Neuronal stem cell (in vitro differentiated cells): ENCODE measurements around the gene LY6G6C.

Experiments
- DNase-seq: peaks from one replicate; pipeline ENCODE4 v3.0.0-alpha.2; 2013; ENCODE audit warnings: low spot score
- H2AFZ ChIP-seq: one replicate; pipeline ENCODE4 v1.6.1; 2013; ENCODE audit warnings: mild to moderate bottlenecking, low read length, inconsistent platforms
- H2AK5ac ChIP-seq: 2 replicates; pipeline ENCODE4 v1.6.1; 2013; ENCODE audit warnings: low read depth, mild to moderate bottlenecking, inconsistent platforms, low read length, moderate library complexity, mixed read lengths
- H2BK120ac ChIP-seq: 2 replicates; pipeline ENCODE4 v1.6.1; 2013; ENCODE audit warnings: low read depth, mild to moderate bottlenecking, inconsistent platforms, low read length, moderate library complexity, mixed read lengths
- H2BK12ac ChIP-seq: one replicate; pipeline ENCODE4 v1.6.1; 2013; ENCODE audit warnings: low read length, inconsistent platforms
- H2BK15ac ChIP-seq: 2 replicates; pipeline ENCODE4 v1.6.1; 2013; ENCODE audit warnings: mild to moderate bottlenecking, low read length, inconsistent platforms, mixed read lengths
- H2BK5ac ChIP-seq: one replicate; pipeline ENCODE4 v1.6.1; 2013; ENCODE audit warnings: inconsistent platforms, mild to moderate bottlenecking, low read length, moderate library complexity
- H3K14ac ChIP-seq: one replicate; pipeline ENCODE4 v1.6.1; 2013; ENCODE audit warnings: low read length, inconsistent platforms
- H3K18ac ChIP-seq: 2 replicates; pipeline ENCODE4 v1.6.1; 2013; ENCODE audit warnings: low read length, inconsistent platforms
- H3K23ac ChIP-seq: 2 replicates; pipeline ENCODE4 v1.6.1; 2013; ENCODE audit warnings: low read depth, mild to moderate bottlenecking, mixed read lengths, low read length, inconsistent platforms; ENCODE audit not compliant: poor library complexity
- H3K27ac ChIP-seq: replicated peaks from 3 replicates; pipeline ENCODE4 v1.5.1; 2013; ENCODE audit warnings: low read length, inconsistent platforms
- H3K27me3 ChIP-seq, 3 experiments: 2 replicates each; pipeline ENCODE4 v1.6.1; 2013; ENCODE audit warnings: low read length in 3 of 3, mild to moderate bottlenecking in 2 of 3, inconsistent platforms in 1 of 3, low read depth in 1 of 3, mixed read lengths in 1 of 3, moderate library complexity in 1 of 3; ENCODE audit not compliant: control insufficient read depth in 3 of 3, insufficient read depth in 3 of 3
- H3K36me3 ChIP-seq, 2 donors: replicated peaks in 1 of 2; 2 replicates each; pipeline ENCODE4 v1.6.1; 2013; ENCODE audit warnings: low read length in 2 of 2; ENCODE audit not compliant: control insufficient read depth in 2 of 2, insufficient read depth in 2 of 2
- H3K4ac ChIP-seq: 2 replicates; pipeline ENCODE4 v1.6.1; 2013; ENCODE audit warnings: inconsistent platforms, mild to moderate bottlenecking, low read length, moderate library complexity
- H3K4me1 ChIP-seq, 2 donors: 1 replicate in 1 of 2; 2 replicates in 1 of 2; pipeline ENCODE4 v1.6.1; 2013; ENCODE audit warnings: low read length in 2 of 2, low read depth in 1 of 2; ENCODE audit not compliant: control insufficient read depth in 2 of 2, insufficient read depth in 1 of 2
- H3K4me2 ChIP-seq: one replicate; pipeline ENCODE4 v1.6.1; 2013; ENCODE audit warnings: mild to moderate bottlenecking, low read length, inconsistent platforms; ENCODE audit not compliant: insufficient read depth, poor library complexity, severe bottlenecking
- H3K4me3 ChIP-seq, 2 donors: 2 replicates each; pipeline ENCODE4 v1.5.1; 2013; ENCODE audit warnings: low read length in 2 of 2, mild to moderate bottlenecking in 2 of 2, inconsistent platforms in 1 of 2, moderate library complexity in 1 of 2
- H3K79me1 ChIP-seq: one replicate; pipeline ENCODE4 v1.6.1; 2013; ENCODE audit warnings: low read depth, mild to moderate bottlenecking, inconsistent platforms, low read length, moderate library complexity
- H3K9ac ChIP-seq: one replicate; pipeline ENCODE4 v1.6.1; 2013; ENCODE audit warnings: mild to moderate bottlenecking, low read depth, low read length, inconsistent platforms; ENCODE audit not compliant: poor library complexity
- H3K9me3 ChIP-seq, 2 donors: replicated peaks in 1 of 2; 2 replicates each; pipeline versions ENCODE3 to v1.6.1; 2013; ENCODE audit warnings: low read length in 2 of 2, mild to moderate bottlenecking in 2 of 2, inconsistent platforms in 1 of 2, low read depth in 1 of 2, mixed read lengths in 1 of 2, moderate library complexity in 1 of 2; ENCODE audit not compliant: control insufficient read depth in 2 of 2, insufficient read depth in 1 of 2
- H4K8ac ChIP-seq: one replicate; pipeline ENCODE4 v1.6.1; 2013; ENCODE audit warnings: low read depth, mild to moderate bottlenecking, inconsistent platforms, low read length, moderate library complexity
- H4K91ac ChIP-seq: one replicate; pipeline ENCODE4 v1.6.1; 2013; ENCODE audit warnings: low read length, low read depth, mild to moderate bottlenecking, inconsistent platforms; ENCODE audit not compliant: poor library complexity
- WGBS, 2 donors: extraction: QIAGEN DNeasy Blood & Tissue Kit; methylation state at CpG; one replicate each; pipeline ENCODE4 v1.1.7; 2013; ENCODE audit warnings: missing lambda C conversion rate in 2 of 2, mixed read lengths in 1 of 2; ENCODE audit not compliant: insufficient read length in 2 of 2, insufficient replicate concordance in 1 of 2; ENCODE audit errors: extremely low coverage in 2 of 2; 5-methylcytosine and 5-hydroxymethylcytosine counted together

LY6G6C gene

GRCh38 chr6:31692886-31693285 lies 28.7 kb downstream of the LY6G6C start:
- Histone ChIP-seq H2BK12ac (no peak overlapping the region), H3K4me2 (no peak overlapping the region), H3K4me1 (peaks cover 0 to 2% of the 10 kb centered on the region in 2 donors), H3K4me3 (no peak overlapping the region), H3K27ac (no peak overlapping the region), H3K9ac (no peak overlapping the region), H4K8ac (no peak overlapping the region), H3K4ac (no peak overlapping the region), H3K18ac (no peak overlapping the region), H2BK5ac (no peak overlapping the region), H2AK5ac (no peak overlapping the region), H3K36me3 (peaks cover 46 to 95% of the 10 kb centered on the region in 2 donors), H3K9me3 (no peaks in the 10 kb centered on the region), H4K91ac (no peak overlapping the region), H2AFZ (no peak overlapping the region), H3K14ac (no peak overlapping the region), H3K27me3 (no peaks in the 10 kb centered on the region), H2BK120ac (no peak overlapping the region), H2BK15ac (no peak overlapping the region), H3K79me1 (no peaks in the 10 kb centered on the region), H3K23ac (no peak overlapping the region)
- WGBS, 2 donors, result no CpG with 5 or more reads among the region's 9 CpGs
- no peak for DNase-seq

- Histone ChIP-seq H2AFZ (no peak overlapping the region), H3K4ac (no peak overlapping the region), H3K79me1 (no peaks in the 10 kb centered on the region), H3K9me3 (no peaks in the 10 kb centered on the region), H3K23ac (no peak overlapping the region), H4K91ac (no peak overlapping the region), H3K4me2 (no peak overlapping the region), H4K8ac (no peak overlapping the region), H3K4me1 (peaks cover 0 to 2% of the 10 kb centered on the region in 2 donors), H2BK12ac (no peak overlapping the region), H2BK5ac (no peak overlapping the region), H3K27ac (no peak overlapping the region), H2AK5ac (no peak overlapping the region), H2BK120ac (no peak overlapping the region), H2BK15ac (no peak overlapping the region), H3K14ac (no peak overlapping the region), H3K36me3 (peaks cover 48 to 95% of the 10 kb centered on the region in 2 donors), H3K27me3 (no peaks in the 10 kb centered on the region), H3K18ac (no peak overlapping the region), H3K4me3 (no peak overlapping the region), H3K9ac (no peak overlapping the region)
- DNase-seq, result no peak
- no CpG with 5 or more reads among the region's 4 CpGs for WGBS, 2 donors
Observed at GRCh38 chr6:31692353-31692752, 29.2 kb downstream of the LY6G6C start.

- Histone ChIP-seq H2AFZ (no peak overlapping the region), H4K91ac (no peak overlapping the region), H3K23ac (no peak overlapping the region), H3K18ac (no peak overlapping the region), H2AK5ac (no peak overlapping the region), H3K9ac (no peak overlapping the region), H2BK15ac (no peak overlapping the region), H3K9me3 (no peaks in the 10 kb centered on the region), H3K4me1 (peaks cover 0 to 2% of the 10 kb centered on the region in 2 donors), H3K4me2 (peak overlapping the region; percentile 18), H3K36me3 (peaks cover 51 to 96% of the 10 kb centered on the region in 2 donors), H3K27ac (no peak overlapping the region), H3K14ac (no peak overlapping the region), H3K27me3 (no peaks in the 10 kb centered on the region), H3K4ac (no peak overlapping the region), H2BK120ac (no peak overlapping the region), H4K8ac (no peak overlapping the region), H3K79me1 (no peaks in the 10 kb centered on the region), H3K4me3 (no peak overlapping the region), H2BK5ac (no peak overlapping the region), H2BK12ac (no peak overlapping the region)
- WGBS, 2 donors, result no CpG with 5 or more reads among the region's 12 CpGs
- DNase-seq, result no peak
Observed at GRCh38 chr6:31691564-31692108, 29.9 kb downstream of the LY6G6C start.

GRCh38 chr6:31691078-31691463 lies 30.5 kb downstream of the LY6G6C start:
- no peak overlapping the region for H3K9ac ChIP-seq
- H3K23ac ChIP-seq, result no peak overlapping the region
- H3K14ac ChIP-seq, result no peak overlapping the region
- no peaks in the 10 kb centered on the region for H3K79me1 ChIP-seq
- no peak overlapping the region for H2AK5ac ChIP-seq
- H3K4me3 ChIP-seq, result no peak overlapping the region
- H3K9me3 ChIP-seq, result no peaks in the 10 kb centered on the region
- peaks cover 0 to 2% of the 10 kb centered on the region in 2 donors for H3K4me1 ChIP-seq
- no peak overlapping the region for H3K18ac ChIP-seq
- no peak for DNase-seq
- H3K4ac ChIP-seq, result no peak overlapping the region
- H4K8ac ChIP-seq, result no peak overlapping the region
- H2BK15ac ChIP-seq, result no peak overlapping the region
- H2BK12ac ChIP-seq, result no peak overlapping the region
- H3K4me2 ChIP-seq, result no peak overlapping the region
- no peak overlapping the region for H2AFZ ChIP-seq
- H3K36me3 ChIP-seq, result peaks cover 50 to 96% of the 10 kb centered on the region in 2 donors
- no peak overlapping the region for H2BK5ac ChIP-seq
- H4K91ac ChIP-seq, result no peak overlapping the region
- no peak overlapping the region for H3K27ac ChIP-seq
- no peak overlapping the region for H2BK120ac ChIP-seq
- no CpG with 5 or more reads among the region's 6 CpGs for WGBS, 2 donors
- H3K27me3 ChIP-seq, result no peaks in the 10 kb centered on the region
